ENCODE measurements around the gene ADORA2B. TPM values are rescaled to one million over a fixed set of nuclear protein-coding genes. Genes with fewer than 3 reads are reported as not detected.

Gene ADORA2B
- polyA plus RNA-seq, 1 donor, result 6.2 TPM

GRCh38 chr17:15996322-15996721 lies 51.4 kb downstream of the ADORA2B start:
- no peak for DNase-seq

DNA sequence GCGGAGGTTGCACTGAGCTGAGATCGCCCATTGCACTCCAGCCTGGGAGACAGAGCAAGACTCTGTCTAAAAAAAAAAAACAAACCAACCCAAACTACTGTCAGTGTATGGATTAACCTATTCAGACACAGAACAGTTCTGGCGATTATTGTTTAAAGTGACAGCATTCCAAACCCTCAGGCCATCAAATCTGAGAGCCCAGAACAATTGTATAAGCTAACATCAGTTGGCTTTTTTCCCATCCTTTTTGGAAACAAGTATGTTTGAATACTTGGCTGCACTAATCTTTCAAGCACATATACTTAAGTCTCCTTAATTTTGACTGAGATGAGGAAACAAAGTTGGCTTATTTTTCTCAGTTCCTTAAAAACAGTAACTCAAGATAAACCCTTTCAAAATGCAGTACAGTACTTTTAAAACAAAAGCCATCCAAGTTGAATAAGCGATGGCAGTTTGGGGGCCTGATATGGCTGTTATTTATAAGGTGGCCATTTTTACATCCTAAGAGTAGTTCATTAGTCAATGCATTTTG lies 53.2 kb downstream of the ADORA2B start:
- no peak for DNase-seq

- DNase-seq, result peak; percentile 97
Measured at GRCh38 chr17:15999141-15999973, 54.4 kb downstream of the ADORA2B start, which contains the start of the genes TTC19 and ZSWIM7. Gene TTC19 (plus strand): TSS chr17:15999824. CDS start chr17:15999849, 25 bp downstream. Gene ZSWIM7 (minus strand): TSS chr17:15999704. CDS start chr17:15999594, 110 bp downstream.

DNA sequence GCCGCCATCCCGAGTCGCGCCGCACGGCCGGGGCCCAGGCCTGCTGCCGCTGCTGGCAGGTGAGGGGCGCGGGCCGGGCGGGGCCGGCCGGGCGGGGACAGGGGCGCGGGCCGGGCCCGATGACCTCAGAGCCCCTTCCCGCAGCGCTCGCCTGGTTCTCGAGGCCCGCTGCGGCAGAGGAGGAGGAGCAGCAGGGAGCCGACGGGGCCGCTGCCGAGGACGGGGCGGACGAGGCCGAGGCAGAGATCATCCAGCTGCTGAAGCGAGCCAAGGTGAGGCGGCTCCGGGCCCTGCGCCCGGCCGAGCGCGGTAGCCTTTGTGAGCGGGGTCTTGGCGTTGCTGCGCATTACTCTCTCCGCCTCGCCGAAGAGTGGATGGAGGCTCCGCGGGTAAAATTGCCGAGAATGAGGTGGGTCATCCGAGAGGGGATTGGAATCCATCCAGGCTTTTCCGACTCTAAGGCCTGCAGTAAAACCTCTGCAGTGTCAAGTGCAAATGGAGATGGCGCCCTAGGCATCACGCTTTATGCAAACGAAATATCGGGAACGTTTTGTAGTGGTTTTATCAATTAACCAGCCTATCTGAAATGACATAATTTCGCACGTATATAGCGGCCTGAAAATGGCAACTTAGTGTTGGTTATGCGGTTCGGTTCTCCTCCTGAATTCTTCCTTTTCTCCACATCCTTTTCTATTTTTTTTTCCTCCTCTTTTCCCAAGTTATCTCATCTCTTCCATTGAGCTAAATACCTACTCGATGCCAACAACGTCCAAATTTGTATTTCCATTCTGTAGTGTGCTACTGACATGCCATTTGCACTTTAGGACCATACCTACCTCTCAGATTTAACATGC lies 55.3 kb downstream of the ADORA2B start:
- peak; percentile 61 for DNase-seq

GRCh38 chr17:16001226-16001897 lies 56.4 kb downstream of the ADORA2B start:
- DNase-seq, result no peak

GRCh38 chr17:16002708-16003260 lies 57.9 kb downstream of the ADORA2B start:
- DNase-seq, result no peak

GRCh38 chr17:16003841-16004240 lies 58.9 kb downstream of the ADORA2B start:
- DNase-seq, result no peak

- no peak for DNase-seq
Measured at GRCh38 chr17:16005636-16006035, 60.7 kb downstream of the ADORA2B start.

- DNase-seq, result no peak
Measured at GRCh38 chr17:16007439-16007838, 62.5 kb downstream of the ADORA2B start.

- no peak for DNase-seq
Measured at GRCh38 chr17:16013943-16014407, 69.0 kb downstream of the ADORA2B start.

DNA sequence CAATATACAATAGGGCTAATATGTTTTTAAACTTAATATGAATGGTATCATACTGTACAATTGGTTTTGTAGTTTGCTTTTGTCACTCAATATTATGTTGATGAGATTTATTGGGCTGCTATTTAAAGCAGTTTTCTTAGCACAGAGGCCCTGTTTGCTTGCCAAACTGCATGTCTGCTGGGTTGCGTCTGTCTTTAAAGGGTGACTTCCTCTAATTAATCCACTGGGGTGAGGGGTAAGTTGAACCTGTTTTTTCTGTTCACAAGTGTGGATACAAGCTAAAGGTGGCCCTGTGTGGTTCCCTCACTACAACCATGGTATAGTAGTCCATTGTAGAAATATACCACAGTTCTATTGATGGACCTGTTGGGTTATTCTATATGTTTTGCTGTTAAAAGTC lies 74.4 kb downstream of the ADORA2B start:
- DNase-seq, result no peak

GRCh38 chr17:16023881-16024280 lies 79.0 kb downstream of the ADORA2B start:
- DNase-seq, result no peak

GRCh38 chr17:16025202-16025601 lies 80.3 kb downstream of the ADORA2B start:
- no peak for DNase-seq

Other genes starting within 250 kb of the ADORA2B start
- 24.0 TPM for gene ZNF286A, start 245.4 kb upstream of the ADORA2B start, polyA plus RNA-seq (ENCODE audit: insufficient read length)
- not detected for gene TBC1D26, start 212.8 kb upstream of the ADORA2B start, polyA plus RNA-seq (ENCODE audit: insufficient read length)
- 41.8 TPM for gene ZSWIM7, start 54.6 kb downstream of the ADORA2B start, polyA plus RNA-seq (ENCODE audit: insufficient read length)
- 25.7 TPM for gene TTC19, start 54.7 kb downstream of the ADORA2B start, polyA plus RNA-seq (ENCODE audit: insufficient read length)